OCI-LY7 (cell line): ENCODE results near the gene RFT1. TPM values are rescaled to one million over a fixed set of nuclear protein-coding genes. Genes with fewer than 3 reads are reported as not detected.

Source experiments
- BruUV-seq: library from RNA; stranded (reverse); fragments of 400-500 nt; replicated peaks from 2 replicates; lab custom pipeline; 2021; lab: Mats Ljungman, UMichigan
- CTCF ChIA-PET: fragments of 300-600 bp; sonication (Branson Sonifier 250); formaldehyde crosslinking; loops from one replicate; lab custom pipeline; 2022; ENCODE audit warnings: antibody characterized with exemption; ENCODE audit not compliant: unreplicated experiment; lab: Charles Lee
- POLR2A ChIA-PET: fragments of 300-600 bp; sonication (Branson Sonifier 250); formaldehyde crosslinking; loops from one replicate; lab custom pipeline; 2022; ENCODE audit warnings: antibody characterized with exemption; lab: Charles Lee
- DNase-seq: peaks from one replicate; pipeline ENCODE4 v3.0.0-alpha.2; 2015; ENCODE audit warnings: low spot score
- H2AFZ ChIP-seq: fragments of 200-600 bp; sonication (generic), shearing (Covaris generic); 2 replicates; pipeline ENCODE4 v1.6.1; 2014; ENCODE audit warnings: mild to moderate bottlenecking, antibody characterized with exemption, low read length, moderate library complexity
- H3K27ac ChIP-seq: fragments of 200-600 bp; sonication (generic); 2 replicates; pipeline ENCODE4 v1.5.1; 2014; ENCODE audit warnings: mixed run types, low read depth, mild to moderate bottlenecking, moderate library complexity, low read length, inconsistent platforms; ENCODE audit not compliant: poor library complexity, severe bottlenecking
- H3K36me3 ChIP-seq: fragments of 200-600 bp; sonication (generic); 2 replicates; pipeline ENCODE4 v1.6.1; 2014; ENCODE audit warnings: mild to moderate bottlenecking, antibody characterized with exemption, low read length, moderate library complexity, mixed read lengths; ENCODE audit not compliant: insufficient read depth
- H3K4me1 ChIP-seq: fragments of 200-600 bp; sonication (generic); 2 replicates; pipeline ENCODE4 v1.5.1; 2014; ENCODE audit warnings: mild to moderate bottlenecking, low read length; ENCODE audit not compliant: insufficient read depth, poor library complexity, severe bottlenecking
- H3K4me2 ChIP-seq: fragments of 200-600 bp; sonication (generic); 2 replicates; pipeline ENCODE4 v1.6.1; 2014; ENCODE audit warnings: mild to moderate bottlenecking, low read length
- H3K4me3 ChIP-seq: fragments of 200-600 bp; sonication (generic); 2 replicates; pipeline ENCODE4 v1.5.1; 2014; ENCODE audit warnings: mild to moderate bottlenecking, low read depth, low read length; ENCODE audit not compliant: poor library complexity, severe bottlenecking
- H3K79me2 ChIP-seq: fragments of 200-600 bp; sonication (generic); 2 replicates; pipeline ENCODE4 v1.6.1; 2016; ENCODE audit warnings: low read depth, mild to moderate bottlenecking, low read length, moderate library complexity, mixed read lengths; ENCODE audit not compliant: insufficient read depth
- H3K9me2 ChIP-seq: fragments of 200-600 bp; sonication (generic); 2 replicates; pipeline ENCODE4 v1.6.1; 2016; ENCODE audit warnings: mild to moderate bottlenecking, low read length, mixed read lengths; ENCODE audit not compliant: insufficient read depth
- H3K9me3 ChIP-seq: fragments of 200-600 bp; sonication (generic); 2 replicates; pipeline ENCODE4 v1.6.1; 2014; ENCODE audit warnings: mild to moderate bottlenecking, mixed run types, low read length, mixed read lengths
- H4K20me1 ChIP-seq: fragments of 200-600 bp; sonication (generic); 2 replicates; pipeline ENCODE4 v1.6.1; 2014; ENCODE audit warnings: mild to moderate bottlenecking, antibody characterized with exemption, low read length, moderate library complexity, mixed read lengths; ENCODE audit not compliant: insufficient read depth
- CTCF ChIP-seq: fragments of 200-600 bp; sonication (generic); conservative IDR thresholded peaks from 2 replicates; pipeline ENCODE4 v1.5.1; 2014; ENCODE audit warnings: mild to moderate bottlenecking, antibody characterized with exemption, low read length, moderate library complexity, mixed read lengths
- EZH2phosphoT487 ChIP-seq: fragments of 200-600 bp; sonication (generic); IDR thresholded peaks from 2 replicates; pipeline ENCODE4 v1.6.1; 2018; ENCODE audit warnings: low read depth, borderline replicate concordance, mild to moderate bottlenecking, mixed run types, antibody characterized with exemption, low read length, moderate library complexity, mixed read lengths
- intact Hi-C: fragments of 100-400 bp; cut with micrococcal nuclease; formaldehyde crosslinking; loops from one replicate; pipeline ENCODE4 v1.10.0; 2022; ENCODE audit not compliant: unreplicated experiment
- total RNA-seq, 2 experiments: library from RNA; depleted of rRNA in 1 of 2; stranded (reverse); fragments of >200 nt in 1 of 2; shearing (Covaris generic) in 1 of 2; gene quantifications; 2 replicates each; pipeline ENCODE4 v1.2.3, GENCODE V29; 2014 to 2022

RFT1 gene
- total RNA-seq, 2 experiments from 2014 or later: 9.9 to 34.7 TPM

GRCh38 chr3:53161450-53161819 lies 31.2 kb upstream of the RFT1 start:
- peak; percentile 27 for DNase-seq
- CTCF ChIA-PET: interaction anchor here (1.4 kb wide), 1 partner anchor 27 kb away, joined by 6 read pairs; no protein-coding TSS in a partner anchor
- POLR2A ChIA-PET: interaction anchor here (1.2 to 2.3 kb wide), 5 partner anchors 8 to 31 kb away, joined by 4 to 10 read pairs (median 6); no protein-coding TSS in a partner anchor
- no peaks in the 10 kb centered on the region for H3K9me3 ChIP-seq
- BruUV-seq: no TSS peak
- H2AFZ ChIP-seq: no peak overlapping the region
- intact Hi-C loops: loop anchor here (1.0 kb wide), 1 partner anchor 31 kb away; no protein-coding TSS in a partner anchor
- TF ChIP-seq CTCF (no peak), EZH2phosphoT487 (no peak)
- H3K4me3 ChIP-seq: peak overlapping the region; percentile 96
- no peaks in the 10 kb centered on the region for H3K9me2 ChIP-seq
- peaks cover 78% of the 10 kb centered on the region for H3K4me1 ChIP-seq
- peaks cover 37% of the 10 kb centered on the region; the same call in 1 of the 2 replicates for H3K36me3 ChIP-seq
- peak overlapping the region; percentile 91 for H3K4me2 ChIP-seq
- peaks cover 14% of the 10 kb centered on the region; the same call in 1 of the 2 replicates for H4K20me1 ChIP-seq
- peak overlapping the region; percentile 94 for H3K27ac ChIP-seq
- H3K79me2 ChIP-seq: peaks cover 51% of the 10 kb centered on the region

- H3K4me2 ChIP-seq: peak within 1 kb of the TSS; percentile 91
- H3K4me1 ChIP-seq: peaks cover 73% of the 10 kb centered on the region
- H3K27ac ChIP-seq: peak within 1 kb of the TSS; percentile 94
- no peaks in the 10 kb centered on the region for H3K9me2 ChIP-seq
- TF ChIP-seq EZH2phosphoT487 (no peak), CTCF (peak; percentile 63)
- no TSS peak for BruUV-seq
- H4K20me1 ChIP-seq: peaks cover 14% of the 10 kb centered on the region; the same call in 1 of the 2 replicates
- intact Hi-C loops: loop anchor here (1.0 kb wide), 1 partner anchor 31 kb away; no protein-coding TSS in a partner anchor
- peaks cover 32% of the 10 kb centered on the region; the same call in 1 of the 2 replicates for H3K36me3 ChIP-seq
- H3K9me3 ChIP-seq: no peaks in the 10 kb centered on the region
- H3K4me3 ChIP-seq: peak within 1 kb of the TSS; percentile 96
- peak within 1 kb of the TSS; percentile 47; the same call in 1 of the 2 replicates for H2AFZ ChIP-seq
- POLR2A ChIA-PET: interaction anchor here (0.9 to 2.3 kb wide), 12 partner anchors 8 to 36 kb away, joined by 3 to 10 read pairs (median 4); no protein-coding TSS in a partner anchor
- DNase-seq: peak; percentile 89
- H3K79me2 ChIP-seq: peaks cover 45% of the 10 kb centered on the region
- CTCF ChIA-PET: interaction anchor here (0.6 to 1.4 kb wide), 5 partner anchors 9 to 40 kb away, joined by 3 to 8 read pairs (median 4); no protein-coding TSS in a partner anchor
These were observed 30.6 kb upstream of the RFT1 start, which contains the start of gene PRKCD for GRCh38 chr3:53160660-53161449. Gene PRKCD, plus strand, starts transcription at chr3:53161209. Its CDS starts 17,214 bp downstream, at chr3:53178423.
